Measurements from ENCODE around the gene ATP8A1. TPM values are rescaled to one million over a fixed set of nuclear protein-coding genes. Genes with fewer than 3 reads are reported as not detected.

The ATP8A1 gene
- total RNA-seq, 6 donors from 2014 or later = 39.5 to 264 (median 144) TPM

GRCh38 chr4:42436928-42437565 is 219.9 kb downstream of the ATP8A1 start:
- Histone ChIP-seq H3K36me3 (peaks cover 0 to 18% (median 2%) of the 10 kb centered on the region in 4 donors), H3K9me3 (no peaks in the 10 kb centered on the region), H3K4me3 (no peak overlapping the region), H3K27me3 (no peaks in the 10 kb centered on the region), H3K4me1 (no peaks in the 10 kb centered on the region), H3K27ac (no peak overlapping the region)
- no peak for DNase-seq
- 91% methylated on average over 7 of the region's 7 CpGs for WGBS, 2 donors
- no peak for ATAC-seq (ENCODE audit: low FRiP score in 2 of 2)
- TF ChIP-seq CTCF (IDR thresholded peaks at IDR 0.05) (no peak), POLR2AphosphoS5 (IDR thresholded peaks at IDR 0.05) (no peak), EP300 (IDR thresholded peaks at IDR 0.05) (no peak), POLR2A (IDR thresholded peaks at IDR 0.05) (no peak)

- TF ChIP-seq POLR2A (IDR thresholded peaks at IDR 0.05) = no peak
- no peak for TF ChIP-seq CTCF (IDR thresholded peaks at IDR 0.05)
- no peak for TF ChIP-seq POLR2AphosphoS5 (IDR thresholded peaks at IDR 0.05)
- H3K27me3 ChIP-seq = no peaks in the 10 kb centered on the region
- DNase-seq = no peak
- ATAC-seq (ENCODE audit: low FRiP score in 2 of 2) = no peak
- no peak overlapping the region for H3K27ac ChIP-seq
- no peaks in the 10 kb centered on the region for H3K9me3 ChIP-seq
- H3K36me3 ChIP-seq = peaks cover 0 to 16% (median 5%) of the 10 kb centered on the region in 4 donors
- no peak overlapping the region for H3K4me3 ChIP-seq
- H3K4me1 ChIP-seq = no peaks in the 10 kb centered on the region
- WGBS, 2 donors = 85 to 95% methylated on average over 2 of the region's 2 CpGs
These were observed 228.9 kb downstream of the ATP8A1 start for GRCh38 chr4:42428036-42428435.

GRCh38 chr4:42425146-42426065 is 231.5 kb downstream of the ATP8A1 start:
- 93 to 96% methylated on average over 19 of the region's 19 CpGs for WGBS, 2 donors
- DNase-seq = no peak
- Histone ChIP-seq H3K9me3 (no peaks in the 10 kb centered on the region), H3K27me3 (no peaks in the 10 kb centered on the region), H3K4me3 (no peak overlapping the region), H3K36me3 (peaks cover 4 to 32% (median 14%) of the 10 kb centered on the region in 4 donors), H3K27ac (no peak overlapping the region), H3K4me1 (no peaks in the 10 kb centered on the region)
- ATAC-seq (ENCODE audit: low FRiP score in 2 of 2) = no peak
- TF ChIP-seq CTCF (IDR thresholded peaks at IDR 0.05) (no peak), EP300 (IDR thresholded peaks at IDR 0.05) (no peak), POLR2AphosphoS5 (IDR thresholded peaks at IDR 0.05) (no peak), POLR2A (IDR thresholded peaks at IDR 0.05) (no peak)

- no peak for ATAC-seq (ENCODE audit: low FRiP score in 2 of 2)
These were observed 236.8 kb downstream of the ATP8A1 start for GRCh38 chr4:42420140-42420539.

More at GRCh38 chr4:42420140-42420539, 236.8 kb downstream of the ATP8A1 start:
- no peak for DNase-seq
- WGBS, 2 donors = 92 to 93% methylated on average over 5 of the region's 5 CpGs
- no peak overlapping the region for H3K4me3 ChIP-seq
- H3K4me1 ChIP-seq = no peaks in the 10 kb centered on the region
- H3K9me3 ChIP-seq = no peaks in the 10 kb centered on the region
- TF ChIP-seq POLR2AphosphoS5 (IDR thresholded peaks at IDR 0.05) (no peak), POLR2A (IDR thresholded peaks at IDR 0.05) (no peak), CTCF (IDR thresholded peaks at IDR 0.05) (no peak), EP300 (IDR thresholded peaks at IDR 0.05) (no peak)
- no peak overlapping the region for H3K27ac ChIP-seq
- peaks cover 4 to 25% (median 17%) of the 10 kb centered on the region in 4 donors for H3K36me3 ChIP-seq
- H3K27me3 ChIP-seq = no peaks in the 10 kb centered on the region

Data from upper lobe of left lung (tissue), 6 donors.